ENCODE results near the gene GTF3C5.
"Not testable (repeated sequence)": the region's sequence is repeated elsewhere in the genome, so short reads cannot be mapped to it uniquely, and the experiment has no call there.

GTF3C5 gene

GRCh38 chr9:132996526-132996925 is 34.3 kb upstream of the GTF3C5 start:
- DNase-seq: no peak

- DNase-seq: no peak
Measured at GRCh38 chr9:132997591-132997990, 33.2 kb upstream of the GTF3C5 start.

- not testable (repeated sequence) for DNase-seq
Measured at GRCh38 chr9:132998221-132998620, 32.6 kb upstream of the GTF3C5 start.

- no peak for DNase-seq
Measured at GRCh38 chr9:132998831-132999635, 31.8 kb upstream of the GTF3C5 start.

- no peak for DNase-seq
Measured at GRCh38 chr9:133002147-133003070, 28.4 kb upstream of the GTF3C5 start.

GRCh38 chr9:133003071-133003461 is 27.7 kb upstream of the GTF3C5 start:
- no peak for DNase-seq

GRCh38 chr9:133003671-133004090 is 27.1 kb upstream of the GTF3C5 start:
- DNase-seq: no peak

- no peak for DNase-seq
Measured at GRCh38 chr9:133004091-133004998, 26.5 kb upstream of the GTF3C5 start.

- no peak for DNase-seq
Measured at GRCh38 chr9:133004999-133005760, 25.6 kb upstream of the GTF3C5 start.

DNA sequence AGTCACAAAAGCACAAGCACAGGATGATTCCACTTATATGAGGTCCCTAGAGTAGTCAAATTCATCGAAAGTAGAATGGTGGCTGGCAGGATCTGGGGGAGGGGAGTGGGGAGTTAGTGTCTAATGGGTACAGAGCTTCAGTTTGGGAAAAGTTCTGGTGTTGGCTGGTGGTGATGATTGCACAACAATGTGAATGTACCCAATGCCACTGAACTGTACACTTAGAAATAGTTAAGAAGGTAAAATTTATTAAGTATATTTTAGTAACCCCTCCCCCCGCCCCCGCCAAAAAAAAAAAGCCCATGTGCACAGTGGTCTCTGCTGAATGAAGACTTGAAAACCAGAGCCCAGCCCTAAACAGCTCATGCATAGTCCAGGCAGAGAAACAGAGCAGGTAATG is 24.8 kb upstream of the GTF3C5 start:
- DNase-seq: no peak

- DNase-seq: no peak
Measured at GRCh38 chr9:133006731-133007352, 24.0 kb upstream of the GTF3C5 start.

- DNase-seq: no peak
Measured at GRCh38 chr9:133008406-133008805, 22.4 kb upstream of the GTF3C5 start.

DNA sequence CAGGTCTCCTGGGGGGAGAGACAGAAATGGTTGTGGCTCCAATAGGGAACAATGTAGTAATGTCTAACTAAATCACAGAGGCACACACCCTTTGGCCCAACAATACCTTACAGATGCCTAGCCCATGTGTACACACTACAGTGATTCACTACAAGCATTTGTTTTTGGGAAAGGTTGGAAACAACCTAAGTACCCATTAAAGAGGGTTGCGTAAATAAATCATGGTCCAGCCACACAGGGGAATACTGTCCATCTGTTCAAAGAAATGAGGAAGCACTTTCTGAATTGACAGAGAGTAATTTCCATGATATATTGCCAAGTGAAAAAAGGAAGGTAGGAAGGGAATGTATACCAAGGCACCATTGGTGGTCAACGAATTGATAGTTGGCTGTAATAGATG is 22.0 kb upstream of the GTF3C5 start:
- no peak for DNase-seq

DNA sequence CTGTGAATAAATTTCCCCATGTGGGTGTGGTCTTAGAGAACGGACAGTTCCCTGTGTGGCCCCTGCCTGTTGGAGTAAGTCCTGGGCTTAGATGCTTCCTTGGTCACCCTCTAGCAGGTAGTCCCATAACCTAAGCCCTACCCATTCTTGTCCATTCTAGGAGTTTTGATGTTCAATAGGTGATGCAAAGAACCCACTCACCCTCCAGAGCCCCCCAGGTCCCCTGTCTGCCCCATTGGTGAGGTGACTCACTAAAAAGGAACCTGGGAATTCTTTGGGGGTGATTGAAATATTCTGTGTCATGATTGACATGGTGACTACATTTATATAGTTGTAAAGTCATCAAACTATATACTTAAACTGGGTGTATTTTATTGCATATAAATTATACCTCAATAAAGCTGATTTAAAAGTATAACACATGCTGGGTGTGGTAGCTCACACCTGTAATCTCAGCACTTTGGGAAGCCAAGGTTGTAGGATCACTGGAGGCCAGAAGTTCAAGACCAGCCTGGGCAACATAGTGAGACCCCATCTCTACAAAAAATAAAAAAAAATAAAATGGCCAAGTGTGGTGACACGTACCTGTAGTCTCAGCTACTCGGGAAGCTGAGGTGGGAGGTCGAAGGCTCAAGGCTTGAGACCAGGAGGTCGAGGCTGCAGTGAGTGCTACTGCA is 20.8 kb upstream of the GTF3C5 start:
- no peak for DNase-seq

DNA sequence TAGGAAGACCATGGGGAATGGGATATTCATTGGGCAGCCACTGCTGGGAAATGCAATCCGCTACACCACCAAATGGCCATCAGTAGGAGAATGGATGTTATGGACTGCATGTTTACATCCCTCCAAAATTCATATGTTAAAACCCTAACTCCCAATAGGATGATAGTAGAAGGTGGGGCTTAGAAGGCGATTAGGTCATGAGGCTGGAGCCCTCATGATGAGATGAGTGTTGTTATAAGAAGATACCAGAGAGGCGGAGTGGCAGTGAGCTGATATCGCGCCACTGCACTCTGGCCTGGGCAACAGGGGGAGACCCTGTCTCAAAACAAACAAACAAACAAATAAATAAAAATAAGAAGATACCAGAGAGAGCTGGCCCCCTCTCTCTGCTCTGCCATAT is 16.1 kb upstream of the GTF3C5 start:
- no peak for DNase-seq

DNA sequence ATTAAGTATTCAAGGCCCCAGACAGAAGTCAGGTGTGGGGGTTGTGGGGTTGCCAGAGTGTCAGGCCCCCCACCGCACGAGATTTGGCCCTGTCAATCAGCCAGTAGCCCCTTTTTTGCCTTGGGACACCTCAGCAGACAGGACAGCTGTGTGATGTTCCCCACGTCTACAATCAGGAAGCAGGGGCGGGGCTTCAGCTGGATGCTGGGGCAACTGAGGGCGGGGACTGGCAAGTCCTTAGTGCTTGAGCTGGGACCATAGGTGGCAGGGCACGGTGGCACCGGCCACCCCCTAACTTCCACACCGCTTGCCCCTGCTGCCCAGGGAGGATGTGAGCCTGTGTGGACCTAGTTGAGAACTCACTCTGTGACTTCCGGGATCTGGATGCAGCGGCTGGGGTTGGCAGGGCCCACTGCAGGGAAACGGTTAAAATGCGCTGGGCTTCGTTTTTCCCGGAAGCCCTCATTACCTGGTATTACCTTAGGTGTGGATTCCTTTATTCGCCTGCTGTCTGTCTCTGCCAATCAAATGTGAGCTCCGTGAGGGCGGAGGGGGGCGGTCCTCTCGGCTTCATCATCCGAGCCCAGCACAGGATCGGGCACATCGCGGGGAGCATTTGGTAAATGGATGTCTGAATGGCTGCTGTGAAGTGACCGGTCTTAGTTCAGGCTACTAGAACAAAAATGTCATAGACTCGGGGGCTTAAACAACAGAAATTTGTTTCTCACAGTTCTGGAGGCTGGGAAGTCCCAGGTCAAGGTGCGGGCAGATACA is 7.5 kb upstream of the GTF3C5 start:
- DNase-seq: no peak

- no peak for DNase-seq
Measured at GRCh38 chr9:133026426-133026825, 4.4 kb upstream of the GTF3C5 start.

DNA sequence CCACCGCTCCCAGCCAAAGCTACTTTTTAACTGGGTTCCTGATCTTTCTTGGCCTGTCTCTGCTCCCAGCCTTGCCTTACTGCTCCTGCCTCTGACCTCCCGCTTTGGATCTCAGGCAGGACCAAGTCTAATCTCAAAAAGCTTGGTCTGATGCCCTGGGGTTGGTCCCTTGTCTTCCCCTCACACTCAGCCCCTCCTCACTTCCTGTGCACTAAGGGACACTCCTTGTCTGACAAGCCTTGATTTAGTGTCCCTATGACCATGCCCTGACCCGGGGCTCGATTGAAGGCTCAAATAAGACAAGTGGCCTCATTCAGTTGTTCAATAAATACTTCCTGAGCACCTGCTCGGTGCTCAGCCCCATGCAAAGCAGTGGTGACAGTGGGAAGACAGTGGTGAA is 3.7 kb upstream of the GTF3C5 start:
- no peak for DNase-seq

GRCh38 chr9:133028221-133028620 is 2.6 kb upstream of the GTF3C5 start:
- no peak for DNase-seq

DNA sequence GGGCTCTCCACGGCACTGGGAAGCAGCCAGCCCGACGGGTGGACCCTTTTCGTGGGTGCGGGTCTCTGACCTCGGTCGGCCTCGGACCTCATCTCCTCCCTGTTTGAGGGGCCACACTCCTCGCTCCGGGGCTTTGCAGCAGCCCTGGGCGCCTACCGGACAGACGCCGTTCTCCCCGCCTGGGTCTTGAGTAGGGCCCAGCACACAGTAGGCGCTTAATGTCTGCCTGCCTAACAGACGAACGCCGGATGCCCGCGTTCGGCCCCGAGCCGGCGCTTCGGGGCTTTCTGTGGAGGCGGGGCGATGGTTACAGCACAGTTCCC is 842 bp upstream of the GTF3C5 start:
- DNase-seq: no peak

- no peak for DNase-seq
Measured at GRCh38 chr9:133031130-133031422, 279 bp downstream of the GTF3C5 start.
